ENCODE results near the gene SMYD3. TPM values are rescaled to one million over a fixed set of nuclear protein-coding genes. Genes with fewer than 3 reads are reported as not detected.

Gene SMYD3
- total RNA-seq, 4 donors from 2014 or later: 10.5 to 36.4 (median 22.5) TPM

DNA sequence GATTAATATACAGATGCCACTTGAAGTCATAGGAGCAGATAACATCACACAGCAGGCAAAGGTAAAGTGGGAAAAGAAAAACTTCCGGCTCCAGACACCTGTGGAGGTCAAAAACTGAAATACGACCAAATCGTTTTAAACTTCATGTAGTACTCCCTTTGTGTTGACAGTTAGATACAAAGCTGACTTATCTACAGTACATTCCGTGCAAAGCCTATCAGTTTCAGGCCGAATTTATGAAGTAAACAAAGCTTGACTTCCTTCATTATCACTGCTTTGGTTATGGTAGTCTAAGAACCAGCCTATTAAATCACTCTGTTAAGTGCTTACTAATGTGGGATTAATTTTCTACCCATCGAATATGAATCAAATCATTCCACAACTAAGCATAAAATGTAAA is 156.3 kb downstream of the SMYD3 start:
- TF ChIP-seq, protein P1, sequence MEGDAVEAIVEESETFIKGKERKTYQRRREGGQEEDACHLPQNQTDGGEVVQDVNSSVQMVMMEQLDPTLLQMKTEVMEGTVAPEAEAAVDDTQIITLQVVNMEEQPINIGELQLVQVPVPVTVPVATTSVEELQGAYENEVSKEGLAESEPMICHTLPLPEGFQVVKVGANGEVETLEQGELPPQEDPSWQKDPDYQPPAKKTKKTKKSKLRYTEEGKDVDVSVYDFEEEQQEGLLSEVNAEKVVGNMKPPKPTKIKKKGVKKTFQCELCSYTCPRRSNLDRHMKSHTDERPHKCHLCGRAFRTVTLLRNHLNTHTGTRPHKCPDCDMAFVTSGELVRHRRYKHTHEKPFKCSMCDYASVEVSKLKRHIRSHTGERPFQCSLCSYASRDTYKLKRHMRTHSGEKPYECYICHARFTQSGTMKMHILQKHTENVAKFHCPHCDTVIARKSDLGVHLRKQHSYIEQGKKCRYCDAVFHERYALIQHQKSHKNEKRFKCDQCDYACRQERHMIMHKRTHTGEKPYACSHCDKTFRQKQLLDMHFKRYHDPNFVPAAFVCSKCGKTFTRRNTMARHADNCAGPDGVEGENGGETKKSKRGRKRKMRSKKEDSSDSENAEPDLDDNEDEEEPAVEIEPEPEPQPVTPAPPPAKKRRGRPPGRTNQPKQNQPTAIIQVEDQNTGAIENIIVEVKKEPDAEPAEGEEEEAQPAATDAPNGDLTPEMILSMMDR (IDR thresholded peaks at IDR 0.05): no peak
- no peak for TF ChIP-seq POLR2A (IDR thresholded peaks at IDR 0.05)
- DNase-seq: no peak
- H3K4me3 ChIP-seq: no peak overlapping the region
- H3K9me3 ChIP-seq: no peaks in the 10 kb centered on the region
- H3K27ac ChIP-seq: no peak overlapping the region
- no peaks in the 10 kb centered on the region for H3K27me3 ChIP-seq
- intact Hi-C loops (cut with DNase I; ENCODE audit: low total_unique reads): no loop called here
- H3K4me1 ChIP-seq: no peaks in the 10 kb centered on the region
- no peaks in the 10 kb centered on the region for H3K36me3 ChIP-seq

DNA sequence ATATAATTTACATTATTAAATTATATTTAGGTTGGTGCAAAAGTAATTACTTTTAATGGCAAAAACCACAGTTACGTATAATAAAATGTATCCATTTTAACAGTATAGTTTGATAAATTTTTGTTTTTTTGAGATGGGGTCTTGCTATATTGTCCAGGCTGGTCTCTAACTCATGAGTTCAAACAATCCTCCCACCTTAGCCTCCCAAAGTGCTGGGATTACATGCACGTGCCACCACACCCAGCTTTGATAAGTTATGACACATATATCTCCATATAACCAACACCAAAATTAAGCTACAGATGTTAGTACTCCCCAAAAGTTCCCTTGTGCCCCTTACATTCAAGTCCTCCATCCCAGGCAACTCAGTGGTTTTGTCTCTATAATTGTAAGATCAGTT is 163.1 kb downstream of the SMYD3 start:
- no peak overlapping the region for H3K27ac ChIP-seq
- H3K4me3 ChIP-seq: no peak overlapping the region
- no peaks in the 10 kb centered on the region for H3K9me3 ChIP-seq
- H3K4me1 ChIP-seq: no peaks in the 10 kb centered on the region
- no peaks in the 10 kb centered on the region for H3K36me3 ChIP-seq
- no peaks in the 10 kb centered on the region for H3K27me3 ChIP-seq
- TF ChIP-seq, protein P1 (IDR thresholded peaks at IDR 0.05): no peak
- no peak for TF ChIP-seq POLR2A (IDR thresholded peaks at IDR 0.05)
- no peak for DNase-seq
- intact Hi-C loops (cut with DNase I; ENCODE audit: low total_unique reads): no loop called here

DNA sequence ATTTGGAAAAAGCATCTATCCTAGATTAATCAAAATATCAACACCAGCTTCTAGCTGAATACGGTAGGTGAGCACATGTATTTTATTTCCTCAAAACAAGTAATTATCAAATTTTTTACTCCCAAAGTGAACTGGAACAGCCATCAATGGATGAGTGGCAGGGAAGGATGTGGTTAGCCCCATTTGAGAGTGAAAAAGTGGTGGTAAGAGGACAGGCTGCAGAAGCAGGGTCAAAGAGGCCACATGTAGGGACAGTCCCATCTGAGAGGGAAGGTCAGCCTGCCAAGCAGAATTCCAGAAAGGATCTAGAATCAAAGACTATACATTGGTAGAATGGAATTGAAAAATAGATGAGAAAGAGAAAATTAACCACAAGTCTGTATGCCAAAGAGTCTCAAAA is 163.8 kb downstream of the SMYD3 start:
- DNase-seq: no peak
- Histone ChIP-seq H3K27me3 (no peaks in the 10 kb centered on the region), H3K36me3 (no peaks in the 10 kb centered on the region), H3K4me1 (no peaks in the 10 kb centered on the region), H3K4me3 (no peak overlapping the region), H3K9me3 (no peaks in the 10 kb centered on the region), H3K27ac (no peak overlapping the region)
- TF ChIP-seq, protein P1 (IDR thresholded peaks at IDR 0.05): no peak
- intact Hi-C loops (cut with DNase I; ENCODE audit: low total_unique reads): no loop called here

DNA sequence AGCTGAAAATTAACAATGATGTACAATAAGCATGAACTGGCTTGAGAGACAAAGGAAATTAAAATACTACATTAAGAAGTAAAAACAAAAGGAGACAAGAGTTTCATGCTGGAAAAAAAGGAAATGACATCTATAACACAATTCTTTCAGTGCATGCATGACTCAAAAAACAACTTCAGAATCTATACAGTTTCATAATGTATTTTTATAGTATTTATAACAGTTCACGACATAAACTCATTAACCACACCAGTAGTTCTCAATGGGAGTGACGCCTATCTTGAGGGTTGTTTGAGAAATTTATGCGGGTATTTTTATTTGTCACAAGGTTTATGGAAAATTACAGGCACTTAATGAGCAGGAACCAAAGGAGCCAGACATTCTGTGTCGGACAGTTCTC is 168.5 kb downstream of the SMYD3 start:
- no peak for TF ChIP-seq POLR2A (IDR thresholded peaks at IDR 0.05)
- TF ChIP-seq, protein P1 (IDR thresholded peaks at IDR 0.05): no peak
- DNase-seq: no peak
- no peak overlapping the region for H3K27ac ChIP-seq
- H3K4me3 ChIP-seq: no peak overlapping the region
- no peaks in the 10 kb centered on the region for H3K4me1 ChIP-seq
- intact Hi-C loops (cut with DNase I; ENCODE audit: low total_unique reads): no loop called here
- no peaks in the 10 kb centered on the region for H3K27me3 ChIP-seq
- no peaks in the 10 kb centered on the region for H3K36me3 ChIP-seq
- H3K9me3 ChIP-seq: no peaks in the 10 kb centered on the region

DNA sequence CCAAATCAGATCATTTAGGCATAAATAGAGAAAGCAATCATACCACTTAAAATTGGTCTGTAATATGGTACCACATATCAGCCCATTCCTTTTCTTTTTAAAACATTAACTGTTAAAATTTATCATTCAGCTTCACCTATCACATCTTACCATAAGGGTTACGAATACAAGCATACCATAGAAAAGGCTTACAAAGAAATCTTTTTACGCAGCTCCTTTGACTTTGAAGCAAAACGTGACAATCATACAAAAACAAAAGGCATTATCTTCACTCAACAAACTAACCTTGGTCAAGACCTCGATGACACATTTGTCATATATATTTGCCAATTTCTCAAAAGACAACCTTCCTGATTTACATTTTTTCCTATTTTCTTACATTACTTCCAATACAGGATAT is 169.0 kb downstream of the SMYD3 start:
- no peaks in the 10 kb centered on the region for H3K4me1 ChIP-seq
- H3K27me3 ChIP-seq: no peaks in the 10 kb centered on the region
- no peaks in the 10 kb centered on the region for H3K9me3 ChIP-seq
- TF ChIP-seq POLR2A (IDR thresholded peaks at IDR 0.05): no peak
- TF ChIP-seq, protein P1 (IDR thresholded peaks at IDR 0.05): no peak
- no peaks in the 10 kb centered on the region for H3K36me3 ChIP-seq
- intact Hi-C loops (cut with DNase I; ENCODE audit: low total_unique reads): no loop called here
- no peak overlapping the region for H3K27ac ChIP-seq
- DNase-seq: no peak
- no peak overlapping the region for H3K4me3 ChIP-seq
